A549 (cell line): ENCODE measurements around the gene UBAP2. TPM values are rescaled to one million over a fixed set of nuclear protein-coding genes. Genes with fewer than 3 reads are reported as not detected.
"Not testable (repeated sequence)": the region's sequence is repeated elsewhere in the genome, so short reads cannot be mapped to it uniquely, and the experiment has no call there.

ENCODE experiments used
- ATAC-seq, 2 experiments: fragments of 200-7000 bp in 1 of 2; fragments of >200 bp in 1 of 2; cut with Nextera tagmentation in 1 of 2; cut with Tn5 transposase in 1 of 2; 3 replicates each; pipeline versions ENCODE4 v1.8.0 to v1.9.1; 2018 to 2020; ENCODE audit warnings: mild to moderate bottlenecking in 1 of 2, moderate library complexity in 1 of 2
- CTCF ChIA-PET: fragments of 300-600 bp; sonication (Branson Sonifier 250); formaldehyde crosslinking; extraction: SDS; loops from one replicate; lab custom pipeline; 2021; ENCODE audit warnings: antibody characterized with exemption, inconsistent platforms; lab: Yijun Ruan, JAX
- POLR2A ChIA-PET: fragments of 350-600 bp; formaldehyde crosslinking; extraction: SDS; loops from one replicate; lab custom pipeline; 2021; ENCODE audit warnings: antibody characterized with exemption, inconsistent platforms; lab: Yijun Ruan, JAX
- DNase-seq, 2 experiments: peaks; one replicate each; pipeline versions ENCODE4 v3.0.0 to v3.0.0-alpha.2; 2011 to 2016; ENCODE audit warnings: low read depth in 1 of 2, low spot score in 1 of 2
- FAIRE-seq: peaks from 2 replicates; lab custom pipeline; 2011; peaks lifted over from hg19 to GRCh38; lab: Jason Lieb, UNC
- H3K27ac ChIP-seq, 2 experiments: fragments of >200 bp; sonication (Bioruptor Twin); formaldehyde crosslinking; 3 replicates each; pipeline ENCODE4 v1.5.1; 2016 to 2017
- H3K4me1 ChIP-seq: fragments of >200 bp; sonication (Bioruptor Twin); formaldehyde crosslinking; 3 replicates; pipeline ENCODE4 v1.6.1; 2016
- H3K4me2 ChIP-seq: fragments of >200 bp; sonication (Bioruptor Twin); formaldehyde crosslinking; 3 replicates; pipeline ENCODE4 v1.6.1; 2016
- H3K4me3 ChIP-seq: fragments of >200 bp; sonication (Bioruptor Twin); formaldehyde crosslinking; 3 replicates; pipeline ENCODE4 v1.5.1; 2016
- H3K9me3 ChIP-seq: fragments of >200 bp; sonication (Bioruptor Twin); formaldehyde crosslinking; 3 replicates; pipeline ENCODE4 v1.6.1; 2016
- BHLHE40 ChIP-seq: IDR thresholded peaks from 2 replicates; pipeline ENCODE4 v1.6.1; 2012; ENCODE audit warnings: low read depth, low read length, inconsistent platforms
- CEBPB ChIP-seq, 2 experiments: fragments of >200 bp in 1 of 2; sonication (Bioruptor Twin) in 1 of 2; formaldehyde crosslinking in 1 of 2; IDR thresholded peaks; 2 replicates each; pipeline ENCODE4 v1.6.1; 2012 to 2016
- FOSL2 ChIP-seq, 2 experiments: fragments of 450-650 bp in 1 of 2; fragments of >200 bp in 1 of 2; sonication (Bioruptor Twin) in 1 of 2; formaldehyde crosslinking; IDR thresholded peaks; 2 replicates each; pipeline versions ENCODE4 v1.5.0 to v1.6.1; 2016 to 2020; ENCODE audit warnings: mild to moderate bottlenecking in 1 of 2, moderate library complexity in 1 of 2
- HDAC2 ChIP-seq: fragments of 200-600 bp; sonication (generic); IDR thresholded peaks from 2 replicates; pipeline ENCODE4 v1.6.1; 2016
- JUN ChIP-seq, 2 experiments: fragments of >200 bp; sonication (Bioruptor Twin); formaldehyde crosslinking; IDR thresholded peaks; 2 replicates in 1 of 2; 3 replicates in 1 of 2; pipeline ENCODE4 v1.6.1; 2016 to 2017
- JUNB ChIP-seq: fragments of >200 bp; sonication (Bioruptor Twin); formaldehyde crosslinking; IDR thresholded peaks from 2 replicates; pipeline ENCODE4 v1.6.1; 2016
- KDM5A ChIP-seq: fragments of 200-600 bp; sonication (generic); IDR thresholded peaks from 2 replicates; pipeline ENCODE4 v1.6.1; 2016; ENCODE audit warnings: antibody characterized with exemption, mild to moderate bottlenecking
- MAFK ChIP-seq: fragments of 450-650 bp; IDR thresholded peaks from 2 replicates; pipeline ENCODE4 v1.6.1; 2014; ENCODE audit not compliant: partially characterized antibody
- POLR2AphosphoS2 ChIP-seq: conservative IDR thresholded peaks from 2 replicates; pipeline ENCODE4 v1.6.1; 2012; ENCODE audit warnings: low read length, improper control_type of control experiment, inconsistent platforms
- RFX5 ChIP-seq: fragments of 450-650 bp; IDR thresholded peaks from 2 replicates; pipeline ENCODE4 v1.7.1; 2014; ENCODE audit warnings: antibody characterized with exemption, mild to moderate bottlenecking, moderate library complexity
- RNF2 ChIP-seq: fragments of 200-600 bp; sonication (generic); IDR thresholded peaks from 2 replicates; pipeline ENCODE4 v1.6.1; 2016; ENCODE audit warnings: low read depth, mild to moderate bottlenecking, antibody characterized with exemption, moderate library complexity, borderline replicate concordance
- SREBF2 ChIP-seq: fragments of 450-650 bp; IDR thresholded peaks from 2 replicates; pipeline ENCODE4 v1.6.1; 2014; ENCODE audit warnings: mild to moderate bottlenecking, moderate library complexity
- USF2 ChIP-seq: fragments of 450-650 bp; IDR thresholded peaks from 2 replicates; pipeline ENCODE4 v1.6.1; 2014; ENCODE audit warnings: antibody characterized with exemption
- ZFP36 ChIP-seq: fragments of 450-650 bp; IDR thresholded peaks from 2 replicates; pipeline ENCODE4 v1.6.1; 2014; ENCODE audit warnings: borderline replicate concordance; ENCODE audit not compliant: partially characterized antibody
- WGBS: methylation state at CpG from one replicate; pipeline ENCODE4 v1.1.6; 2017; ENCODE audit errors: missing lambda C conversion rate; 5-methylcytosine and 5-hydroxymethylcytosine counted together
- polyA plus RNA-seq, 4 experiments: library from polyadenylated mRNA; depleted of rRNA in 3 of 4; stranded (reverse); fragments of >200 nt; fragmentation: RNase III in 1 of 4; extraction: RNeasy Plus Mini Kit Qiagen cat#74134 plus additional on column Dnase treatment in 1 of 4; gene quantifications; 2 replicates in 3 of 4; 3 replicates in 1 of 4; pipeline ENCODE4 v1.2.3, GENCODE V29; 2011 to 2017
- TF ChIP-seq, protein P1 (sequence below): IDR thresholded peaks from 2 replicates; pipeline ENCODE4 v1.6.1; 2012

Gene UBAP2
- polyA plus RNA-seq, 2 of the 4 experiments (the other 2 are of a cell fraction), result 25.0 to 29.5 TPM

- Histone ChIP-seq H3K4me1 (peaks cover 29% of the 10 kb centered on the region), H3K4me2 (peak overlapping the region; percentile 92), H3K27ac (peak overlapping the region in 1 of 2 experiments; percentile 97; a peak in 2 of 6 replicates), H3K4me3 (peak overlapping the region; percentile 76; the same call in 2 of the 3 replicates), H3K9me3 (no peaks in the 10 kb centered on the region)
- DNase-seq (no peak), FAIRE-seq (no peak), ATAC-seq (no peak)
- WGBS, result 89% methylated on average over 5 of the region's 5 CpGs
- TF ChIP-seq USF2 (no peak), ZFP36 (no peak), RNF2 (no peak)
- POLR2A ChIA-PET, result no interaction called here
- CTCF ChIA-PET, result interaction anchor here (0.6 to 3.6 kb wide), 4 partner anchors 21 to 235 kb away, joined by 3 to 20 read pairs (median 4); no protein-coding TSS in a partner anchor
Observed at GRCh38 chr9:34046784-34047379, 1.8 kb downstream of the UBAP2 start.

DNA sequence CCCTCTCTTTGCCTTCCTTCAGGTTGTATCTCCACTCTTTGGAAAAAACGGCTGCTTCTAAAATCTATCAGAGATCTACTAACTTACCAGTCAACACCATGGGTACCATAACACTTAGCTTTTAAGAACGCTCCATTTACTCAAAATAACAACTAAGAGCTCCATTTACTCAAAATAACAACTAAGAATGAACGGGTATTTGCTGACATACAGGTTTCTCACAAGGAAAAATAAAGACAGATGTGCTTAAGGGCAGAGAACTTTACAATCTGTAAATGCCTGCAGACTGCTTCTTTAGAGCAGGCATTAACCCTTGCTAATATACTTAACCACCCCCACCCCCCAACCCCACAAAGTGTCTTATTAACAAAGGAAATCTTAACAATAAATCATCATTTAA, 2.8 kb downstream of the UBAP2 start:
- DNase-seq (no peak), ATAC-seq (no peak), FAIRE-seq (no peak)
- CTCF ChIA-PET, result interaction anchor here (0.6 to 2.5 kb wide), 4 partner anchors 15 to 234 kb away, joined by 3 to 7 read pairs (median 4); no protein-coding TSS in a partner anchor
- TF ChIP-seq MAFK, result peak; percentile 69
- TF ChIP-seq, protein P1, sequence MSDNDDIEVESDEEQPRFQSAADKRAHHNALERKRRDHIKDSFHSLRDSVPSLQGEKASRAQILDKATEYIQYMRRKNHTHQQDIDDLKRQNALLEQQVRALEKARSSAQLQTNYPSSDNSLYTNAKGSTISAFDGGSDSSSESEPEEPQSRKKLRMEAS, result no peak
- TF ChIP-seq POLR2AphosphoS2, result no peak
- POLR2A ChIA-PET, result interaction anchor here (1.0 kb wide), 1 partner anchor 133 kb away, joined by 3 read pairs; the partner anchor contains the start of gene UBAP1
- peak overlapping the region; percentile 92 for H3K4me2 ChIP-seq
- H3K9me3 ChIP-seq, result no peaks in the 10 kb centered on the region
- H3K4me1 ChIP-seq, result peaks cover 29% of the 10 kb centered on the region
- H3K4me3 ChIP-seq, result no peak overlapping the region
- 77% methylated on average over 3 of the region's 3 CpGs for WGBS
- no peak overlapping the region for H3K27ac ChIP-seq

GRCh38 chr9:34042074-34042473, 6.6 kb downstream of the UBAP2 start:
- H3K9me3 ChIP-seq, POLR2A ChIA-PET, H3K4me3 ChIP-seq, FAIRE-seq, DNase-seq, H3K4me2 ChIP-seq, ATAC-seq, H3K27ac ChIP-seq: not testable (repeated sequence)
- H3K4me1 ChIP-seq, result peaks cover 33% of the 10 kb centered on the region; the same call in 2 of the 3 replicates
- WGBS, result 94% methylated on average over 10 of the region's 10 CpGs
- CTCF ChIA-PET, result interaction anchor here (0.6 to 1.6 kb wide), 4 partner anchors 20 to 610 kb away, joined by 3 to 7 read pairs (median 4); partner anchors contain the start of gene IL11RA

DNA sequence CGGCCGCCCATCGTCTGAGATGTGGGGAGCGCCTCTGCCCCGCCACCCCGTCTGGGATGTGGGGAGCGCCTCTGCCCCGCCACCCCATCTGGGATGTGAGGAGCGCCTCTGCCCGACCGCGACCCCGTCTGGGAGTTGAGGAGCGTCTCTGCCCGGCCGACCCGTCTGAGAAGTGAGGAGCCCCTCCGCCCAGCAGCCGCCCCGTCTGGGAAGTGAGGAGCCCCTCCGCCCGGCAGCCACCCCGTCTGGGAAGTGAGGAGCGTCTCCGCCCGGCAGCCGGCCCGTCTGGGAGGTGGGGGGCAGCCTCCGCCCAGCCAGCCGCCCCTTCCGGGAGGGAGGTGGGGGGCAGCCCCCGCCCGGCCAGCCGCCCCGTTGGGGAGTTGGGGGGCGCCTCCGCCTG, 9.8 kb downstream of the UBAP2 start:
- POLR2A ChIA-PET, H3K4me3 ChIP-seq, FAIRE-seq, H3K4me2 ChIP-seq, ATAC-seq, DNase-seq, CTCF ChIA-PET, H3K9me3 ChIP-seq: not testable (repeated sequence)
- WGBS, result no CpG with 5 or more reads among the region's 37 CpGs
- Histone ChIP-seq H3K4me1 (peaks cover 42% of the 10 kb centered on the region), H3K27ac (peak overlapping the region in 1 of 2 experiments; percentile 54; a peak in 2 of 6 replicates)

DNA sequence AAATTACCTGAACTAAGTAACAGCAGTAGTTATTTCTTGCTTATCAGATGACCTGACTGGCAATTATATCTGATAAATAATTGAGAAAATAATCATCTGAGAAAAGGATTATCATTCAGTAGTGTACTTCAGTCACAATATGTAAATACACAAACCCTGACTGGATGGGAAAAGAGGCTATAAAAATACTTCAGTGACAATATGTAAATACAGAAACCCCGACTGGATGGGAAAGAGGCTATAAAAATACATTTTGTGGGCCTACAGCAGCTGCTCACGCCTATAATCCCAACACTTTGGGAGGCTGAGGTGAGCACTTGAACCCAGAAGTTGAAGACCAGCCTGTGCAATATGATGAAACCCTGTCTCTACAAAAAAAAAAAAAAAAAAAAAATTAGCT, 11.1 kb downstream of the UBAP2 start:
- POLR2A ChIA-PET, result no interaction called here
- ATAC-seq (no peak; a peak in 1 of 6 replicates), FAIRE-seq (no peak), DNase-seq (no peak)
- Histone ChIP-seq H3K4me1 (peaks cover 44% of the 10 kb centered on the region), H3K4me3 (no peak overlapping the region), H3K4me2 (no peak overlapping the region), H3K9me3 (no peaks in the 10 kb centered on the region), H3K27ac (no peak overlapping the region)
- WGBS, result 37% methylated on average over 2 of the region's 2 CpGs
- TF ChIP-seq RFX5 (no peak), SREBF2 (no peak), RNF2 (no peak), CEBPB (IDR thresholded peaks at IDR 0.05) (no peak), HDAC2 (no peak), JUN (IDR thresholded peaks at IDR 0.05) (no peak), FOSL2 (IDR thresholded peaks at IDR 0.05) (no peak), FOSL2 (CRISPR knock-in tag; IDR thresholded peaks at IDR 0.05) (no peak), MAFK (no peak), JUNB (no peak), BHLHE40 (no peak), KDM5A (no peak)
- CTCF ChIA-PET, result interaction anchor here (0.6 kb wide), 1 partner anchor 235 kb away, joined by 3 read pairs; no protein-coding TSS in a partner anchor
